Dedifferentiated amniotic fluid mesenchymal stem cell (primary cell): ENCODE data around the gene CPSF4.
A peak's percentile ranks its signal among the peaks of the same experiment; 100 is the strongest.

Experiments used
- DNase-seq: peaks from one replicate; pipeline ENCODE4 v3.0.0-alpha.2; 2016; ENCODE audit errors: extremely low spot score

Gene CPSF4

DNA sequence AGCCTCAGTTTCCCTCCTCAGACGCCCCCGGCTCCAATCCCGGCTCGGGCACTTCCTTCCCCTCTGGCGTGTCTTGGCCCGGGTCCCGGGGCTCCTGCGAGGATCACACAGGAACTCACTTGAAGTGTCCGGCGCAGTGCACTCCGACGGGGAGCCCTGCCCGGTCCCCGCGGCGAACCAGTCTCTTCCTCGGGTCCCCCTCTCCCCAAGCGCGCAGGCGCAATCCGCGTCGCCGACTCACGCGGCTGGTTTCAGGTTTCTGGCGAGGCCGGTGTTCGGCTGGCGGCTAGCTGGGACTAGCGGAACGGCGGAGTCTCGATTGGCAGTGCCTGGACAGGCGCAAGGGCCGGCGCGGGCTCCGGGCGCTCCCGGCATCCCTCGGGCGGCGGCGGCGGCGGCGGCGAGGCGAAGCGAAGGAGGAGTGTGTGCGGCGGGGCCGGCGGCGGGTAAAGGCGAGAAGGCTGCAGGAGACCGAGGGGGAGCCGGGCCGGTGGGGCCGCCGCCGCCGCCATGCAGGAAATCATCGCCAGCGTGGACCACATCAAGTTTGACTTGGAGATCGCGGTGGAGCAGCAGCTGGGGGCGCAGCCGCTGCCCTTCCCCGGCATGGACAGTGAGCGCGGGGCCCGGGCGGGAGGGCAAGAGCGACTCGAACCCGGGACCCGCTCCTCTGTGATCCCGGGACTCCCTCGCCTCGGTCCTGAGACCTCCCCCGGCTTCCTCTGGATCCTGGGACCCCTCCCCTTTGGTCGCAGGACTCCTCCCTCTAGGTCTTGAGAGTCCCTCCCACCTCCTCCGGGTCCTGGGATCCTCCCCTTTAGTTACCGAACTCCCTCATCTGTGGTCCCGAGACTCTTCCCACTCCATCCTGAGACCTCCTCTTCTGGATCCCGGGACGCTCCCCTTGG lies at the start of gene CPSF4, which contains the start of gene PTCD1:
TSS of gene CPSF4 (plus strand) at position 371 of the 908 bp plus-strand sequence. CDS start at position 511, 140 bp downstream.
TSS of gene PTCD1 (minus strand) at position 226 of the 908 bp plus-strand sequence. CDS start 3,556 bp downstream, outside the sequence.
- peak; percentile 95 for DNase-seq

- no peak for DNase-seq
Measured at GRCh38 chr7:99389772-99390171, 49.0 kb upstream of the CPSF4 start.

DNA sequence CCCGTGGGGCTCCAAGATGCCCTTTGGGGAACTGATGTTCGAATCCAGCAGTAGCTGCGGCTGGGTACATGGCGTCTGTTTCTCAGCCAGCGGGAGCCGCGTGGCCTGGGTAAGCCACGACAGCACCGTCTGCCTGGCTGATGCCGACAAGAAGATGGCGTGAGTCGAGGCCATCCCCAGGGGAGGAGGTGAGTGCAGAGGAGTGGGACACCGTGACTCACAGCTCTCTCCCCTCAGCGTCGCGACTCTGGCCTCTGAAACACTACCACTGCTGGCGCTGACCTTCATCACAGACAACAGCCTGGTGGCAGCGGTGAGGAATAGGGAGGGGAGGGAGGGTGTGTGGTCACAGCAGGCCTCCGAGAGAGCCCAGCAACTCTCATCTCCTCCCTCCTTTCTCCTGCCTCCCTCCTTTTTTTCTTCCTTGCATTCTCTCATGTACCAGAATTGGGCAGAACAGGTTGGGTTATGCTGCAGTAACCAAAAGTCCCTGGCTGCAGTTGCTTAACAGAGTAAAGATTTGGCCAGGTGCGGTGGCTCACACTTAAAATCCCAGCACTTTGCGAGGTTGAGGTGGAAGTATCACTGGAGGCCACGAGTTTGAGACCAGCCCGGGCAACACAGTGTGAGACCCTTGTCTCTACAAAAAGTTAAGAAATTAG lies 47.7 kb upstream of the CPSF4 start:
- no peak for DNase-seq

GRCh38 chr7:99392046-99392445 lies 46.7 kb upstream of the CPSF4 start:
- no peak for DNase-seq

DNA sequence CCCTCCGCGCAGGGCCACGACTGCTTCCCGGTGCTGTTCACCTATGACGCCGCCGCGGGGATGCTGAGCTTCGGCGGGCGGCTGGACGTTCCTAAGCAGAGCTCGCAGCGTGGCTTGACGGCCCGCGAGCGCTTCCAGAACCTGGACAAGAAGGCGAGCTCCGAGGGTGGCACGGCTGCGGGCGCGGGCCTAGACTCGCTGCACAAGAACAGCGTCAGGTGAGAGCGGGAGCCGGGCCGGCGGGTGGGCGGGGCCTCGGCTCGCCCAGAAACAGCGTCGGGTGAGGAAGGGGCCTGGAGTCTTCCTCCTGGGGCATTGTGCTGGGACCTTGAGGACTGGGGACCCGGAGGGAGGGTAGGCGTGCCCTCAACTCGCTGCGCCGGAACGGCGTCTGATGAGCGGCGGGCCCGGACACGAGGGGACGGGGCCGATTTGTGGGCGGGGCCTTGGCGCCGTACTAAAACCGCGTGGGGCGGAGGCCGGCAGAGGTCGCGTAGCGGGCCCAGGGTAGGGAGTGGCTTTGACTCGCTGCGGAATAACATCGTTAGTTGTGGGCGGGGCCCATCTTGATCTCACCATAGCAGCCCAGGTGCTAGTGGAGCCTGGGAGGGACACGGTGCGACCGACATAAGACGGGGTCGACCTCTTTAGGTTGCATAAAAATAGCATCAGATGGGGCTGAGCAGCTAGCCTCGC lies 45.9 kb upstream of the CPSF4 start:
- no peak for DNase-seq

DNA sequence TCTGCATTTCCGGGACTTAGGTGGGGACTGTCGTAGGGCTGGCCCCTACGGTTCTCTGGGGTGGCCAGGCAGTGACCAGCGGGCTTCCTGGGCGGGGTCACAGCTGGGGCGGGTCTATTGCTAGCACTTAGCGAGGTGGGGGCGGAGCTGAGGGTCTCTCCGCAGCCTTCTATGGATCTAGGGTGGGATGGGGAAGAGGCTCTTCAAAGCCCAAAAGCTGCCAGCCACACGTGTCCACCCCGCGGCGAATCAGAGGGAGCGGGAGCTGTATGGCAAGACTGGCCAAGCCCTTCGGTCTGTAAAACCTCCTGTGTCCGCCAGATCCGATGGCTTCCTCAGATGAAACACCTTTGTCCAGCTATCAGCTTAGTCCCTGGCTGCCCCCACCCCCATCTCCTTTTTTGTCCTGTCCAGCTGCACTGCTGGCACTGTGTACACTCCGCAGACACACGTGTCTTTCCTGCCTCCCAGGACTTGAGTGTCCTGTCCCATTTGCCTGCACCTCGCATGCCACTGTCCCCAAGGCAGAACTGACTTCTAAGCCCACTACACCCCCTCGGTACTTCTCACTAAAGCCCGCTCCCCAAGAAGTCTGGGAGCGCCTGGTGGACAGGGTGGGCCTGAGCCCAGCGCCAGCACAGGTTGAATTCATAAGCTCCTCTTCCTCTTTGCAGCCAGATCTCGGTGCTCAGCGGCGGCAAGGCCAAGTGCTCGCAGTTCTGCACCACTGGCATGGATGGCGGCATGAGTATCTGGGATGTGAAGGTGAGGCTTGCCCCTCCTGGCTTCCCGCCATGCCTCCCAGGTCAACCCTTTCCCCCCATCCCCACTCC lies 45.2 kb upstream of the CPSF4 start:
- DNase-seq, result no peak

- no peak for DNase-seq
Measured at GRCh38 chr7:99394188-99394502, 44.6 kb upstream of the CPSF4 start.

DNA sequence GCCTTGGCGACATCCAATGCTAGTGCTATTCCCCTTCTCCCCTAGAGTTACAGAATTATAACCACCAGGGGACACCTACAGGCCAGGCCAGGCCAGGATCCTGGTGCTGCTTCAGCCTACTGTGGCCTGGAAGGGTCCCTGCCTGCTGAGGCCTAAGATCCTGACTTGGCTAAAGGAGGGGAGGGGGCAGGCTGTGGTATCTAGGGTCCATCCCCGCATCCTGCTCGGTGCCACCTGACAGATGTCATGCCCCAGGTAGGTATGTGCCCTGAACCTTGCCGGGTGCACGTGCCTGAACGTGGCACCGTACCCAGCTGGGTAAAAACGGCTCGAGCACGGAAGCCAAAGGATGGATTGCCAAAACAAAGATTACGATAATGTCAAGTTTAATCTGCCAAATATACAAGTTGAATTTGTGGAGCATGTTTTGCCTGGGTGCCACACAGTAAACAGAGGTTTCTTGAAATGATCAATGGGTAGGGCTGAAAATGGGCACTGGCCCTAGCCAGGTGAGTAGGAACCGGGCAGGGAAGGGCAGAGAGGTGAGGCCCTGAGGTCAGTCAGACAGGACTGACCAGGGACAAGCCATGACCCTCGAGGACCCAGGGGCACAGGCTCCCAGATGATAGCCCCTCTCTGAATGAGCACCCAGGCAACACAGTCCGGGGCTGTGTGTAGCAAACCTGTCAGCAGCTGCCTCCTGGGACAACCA lies 43.0 kb upstream of the CPSF4 start:
- no peak for DNase-seq

DNA sequence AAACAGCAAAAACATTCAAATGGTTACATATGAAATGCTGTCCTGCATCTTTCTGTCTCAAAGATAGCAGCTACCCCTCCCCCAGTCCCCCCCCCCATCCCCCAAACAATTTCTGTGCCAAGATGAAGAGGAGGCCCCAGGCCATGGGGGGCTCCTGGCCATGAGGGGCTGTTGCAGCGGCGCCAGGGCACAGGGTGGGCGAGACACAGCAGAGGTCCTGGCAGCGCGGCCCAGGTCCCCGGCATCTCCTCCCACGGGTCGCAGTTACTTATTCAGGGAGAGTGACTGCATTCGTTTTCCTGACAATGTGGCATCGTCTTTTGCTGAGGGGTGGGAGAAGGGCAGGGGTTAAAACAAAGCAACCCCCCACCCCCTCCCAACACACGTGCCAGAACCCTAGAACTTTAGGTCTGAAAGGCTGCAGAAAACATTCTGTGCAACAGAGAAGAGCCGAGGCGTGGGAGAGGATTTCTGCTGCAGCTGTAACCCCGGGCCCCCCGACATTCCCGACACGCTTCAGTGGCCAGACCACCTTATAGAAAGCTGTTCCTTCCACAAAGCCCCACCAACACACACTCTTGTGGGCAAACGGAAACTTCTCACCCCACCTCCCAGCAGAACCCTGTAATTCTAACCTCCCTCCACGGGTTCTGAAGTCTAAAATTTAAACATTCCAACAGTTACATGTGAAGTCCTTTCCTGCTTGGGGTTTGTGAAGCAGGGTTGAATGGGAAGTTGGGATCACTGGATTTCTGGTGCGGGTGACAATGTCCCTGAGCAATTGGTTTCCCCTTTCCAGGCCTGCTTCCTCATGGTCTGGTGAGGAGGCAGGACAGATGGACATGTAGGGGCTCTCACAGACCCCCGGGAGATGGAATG lies 42.1 kb upstream of the CPSF4 start:
- DNase-seq, result no peak

DNA sequence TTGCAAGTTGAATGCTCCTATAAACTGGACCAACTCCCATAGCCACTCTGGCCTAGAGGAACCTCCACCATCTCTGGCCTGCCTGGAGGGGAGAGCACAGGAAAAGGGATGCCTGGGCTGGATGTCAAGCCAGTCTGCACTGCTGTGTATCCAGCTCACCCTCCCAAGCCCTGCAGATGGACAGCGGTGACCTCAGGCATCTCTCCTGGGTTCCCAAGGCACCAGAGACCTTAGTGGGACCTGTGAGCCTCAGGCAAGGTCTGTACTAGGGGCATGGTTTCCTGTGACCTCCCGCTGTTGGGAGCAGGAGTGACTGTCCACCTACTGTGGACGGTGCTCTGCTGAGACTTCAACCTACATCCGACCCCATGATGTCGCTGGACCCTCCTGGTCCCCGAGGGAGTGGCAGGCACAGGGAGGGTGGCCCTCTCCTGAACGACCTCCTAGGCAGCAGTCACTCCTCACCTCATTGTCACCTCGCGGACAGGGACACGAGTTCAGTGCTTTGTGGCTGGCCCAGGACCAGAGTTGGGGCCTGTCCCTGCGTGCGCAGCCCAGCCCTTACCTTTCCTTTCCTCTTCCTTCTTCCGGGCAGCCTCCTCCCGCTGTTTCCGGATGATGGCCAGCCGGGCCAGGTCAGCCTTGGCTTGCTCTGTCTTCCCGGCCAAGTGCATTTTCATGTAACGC lies 41.3 kb upstream of the CPSF4 start:
- no peak for DNase-seq

- no peak for DNase-seq
Measured at GRCh38 chr7:99398891-99399445, 39.8 kb upstream of the CPSF4 start.

GRCh38 chr7:99399597-99399996 lies 39.1 kb upstream of the CPSF4 start:
- no peak for DNase-seq

GRCh38 chr7:99402854-99403253 lies 35.9 kb upstream of the CPSF4 start:
- no peak for DNase-seq

GRCh38 chr7:99403764-99404163 lies 35.0 kb upstream of the CPSF4 start:
- no peak for DNase-seq

DNA sequence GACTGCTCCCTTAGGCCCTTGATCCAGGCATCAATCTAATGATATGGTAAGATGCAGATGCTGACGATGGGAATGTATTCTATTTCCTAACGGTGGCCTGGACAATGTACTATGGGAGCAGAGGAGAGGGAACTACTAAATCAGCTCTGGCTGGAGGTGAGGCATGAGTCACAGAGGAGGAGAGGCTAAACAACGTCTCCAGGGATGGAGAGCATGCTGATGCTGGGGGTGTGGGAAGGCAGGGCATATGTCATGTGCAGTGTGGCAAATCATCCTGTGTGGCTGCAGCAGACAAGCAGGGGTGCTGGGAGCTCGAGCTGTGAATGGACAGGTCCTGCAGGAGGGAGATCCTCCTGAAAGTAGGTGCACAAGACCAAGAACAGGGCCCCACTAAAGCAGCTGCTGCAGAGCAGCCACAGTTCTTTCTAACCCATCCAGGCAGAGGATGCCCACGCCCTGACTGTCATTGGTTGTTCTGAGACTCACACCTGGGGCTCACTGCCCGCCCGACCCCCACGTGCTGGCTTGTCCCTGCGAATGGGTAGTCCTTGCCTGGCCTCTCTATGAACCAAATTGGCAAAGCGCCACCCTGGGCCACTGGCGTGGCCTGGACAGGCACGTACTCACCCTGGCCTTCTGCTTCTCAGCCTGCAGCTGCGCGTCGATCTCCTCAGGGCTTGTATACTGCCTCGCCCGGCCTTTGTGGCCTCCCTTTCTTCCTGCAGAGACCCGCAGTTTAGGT lies 34.3 kb upstream of the CPSF4 start:
- DNase-seq, result no peak

GRCh38 chr7:99404977-99405320 lies 33.8 kb upstream of the CPSF4 start:
- no peak for DNase-seq

DNA sequence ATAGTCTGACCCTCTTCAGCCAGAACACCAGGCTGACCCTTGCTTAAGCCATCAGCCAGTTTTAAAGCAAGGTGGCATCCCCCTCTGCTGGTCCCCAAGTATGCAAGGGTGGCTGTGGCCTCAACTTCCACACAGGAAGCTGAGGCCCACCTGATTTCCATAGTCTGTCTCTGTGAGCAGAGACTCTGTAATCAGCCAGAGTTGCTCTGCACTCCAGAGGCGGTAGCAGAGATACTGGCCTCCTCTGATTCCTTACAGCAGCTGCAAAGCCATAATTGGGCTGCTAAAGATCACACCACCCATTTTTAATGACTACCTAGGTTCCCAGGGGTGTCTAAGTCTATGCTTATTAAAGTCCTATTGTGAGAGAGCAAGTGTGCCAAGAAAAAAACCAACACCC lies 32.2 kb upstream of the CPSF4 start:
- no peak for DNase-seq

GRCh38 chr7:99407872-99408378 lies 30.8 kb upstream of the CPSF4 start:
- DNase-seq, result peak; percentile 79
